ENCODE results near the gene CWC27. TPM values are rescaled to one million over a fixed set of nuclear protein-coding genes. Genes with fewer than 3 reads are reported as not detected.

The CWC27 gene
- total and polyA plus RNA-seq, 2 donors from 2014 or later, result 16.5 to 17.3 TPM

DNA sequence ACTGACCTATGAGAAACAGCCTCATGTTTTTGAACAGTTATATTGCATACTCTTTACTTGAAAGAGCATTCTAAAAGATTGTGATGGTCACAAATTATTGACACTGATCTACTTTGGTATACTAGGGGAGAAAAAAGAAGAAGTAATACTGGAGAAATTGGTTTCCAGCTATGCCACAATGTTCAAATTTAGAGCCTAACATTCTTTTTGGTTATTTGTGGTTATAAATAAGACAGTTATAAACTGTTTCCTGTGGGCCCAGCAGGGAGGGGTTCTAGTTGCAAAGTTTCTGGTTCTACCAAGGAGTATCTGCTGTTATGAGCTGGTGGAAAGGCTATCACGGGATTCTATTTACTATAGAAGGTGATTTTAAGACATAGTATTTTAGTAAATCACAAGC lies 4.8 kb downstream of the CWC27 start:
- Histone ChIP-seq H3K27me3 (ENCODE audit: control insufficient read depth, insufficient read depth, low read length) (no peaks in the 10 kb centered on the region), H3K27ac (ENCODE audit: low read depth in 2 of 2, low read length in 2 of 2) (no peak overlapping the region), H3K4me1 (ENCODE audit: control insufficient read depth in 2 of 3, insufficient read depth in 2 of 3, low read depth in 1 of 3, low read length in 3 of 3) (peaks cover 3 to 12% (median 8%) of the 10 kb centered on the region in 3 donors), H3K36me3 (ENCODE audit: control insufficient read depth in 2 of 3, insufficient read depth in 3 of 3, low read length in 3 of 3) (no peaks in the 10 kb centered on the region), H3K9ac (ENCODE audit: low read length in 3 of 3) (no peak overlapping the region), H3K9me3 (ENCODE audit: control insufficient read depth in 2 of 3, insufficient read depth in 1 of 3, low read length in 3 of 3) (no peaks in the 10 kb centered on the region), H3K4me3 (ENCODE audit: low read length in 3 of 3) (no peak overlapping the region)
- FAIRE-seq (no peak), DNase-seq (no peak)
- TF ChIP-seq, protein P1, sequence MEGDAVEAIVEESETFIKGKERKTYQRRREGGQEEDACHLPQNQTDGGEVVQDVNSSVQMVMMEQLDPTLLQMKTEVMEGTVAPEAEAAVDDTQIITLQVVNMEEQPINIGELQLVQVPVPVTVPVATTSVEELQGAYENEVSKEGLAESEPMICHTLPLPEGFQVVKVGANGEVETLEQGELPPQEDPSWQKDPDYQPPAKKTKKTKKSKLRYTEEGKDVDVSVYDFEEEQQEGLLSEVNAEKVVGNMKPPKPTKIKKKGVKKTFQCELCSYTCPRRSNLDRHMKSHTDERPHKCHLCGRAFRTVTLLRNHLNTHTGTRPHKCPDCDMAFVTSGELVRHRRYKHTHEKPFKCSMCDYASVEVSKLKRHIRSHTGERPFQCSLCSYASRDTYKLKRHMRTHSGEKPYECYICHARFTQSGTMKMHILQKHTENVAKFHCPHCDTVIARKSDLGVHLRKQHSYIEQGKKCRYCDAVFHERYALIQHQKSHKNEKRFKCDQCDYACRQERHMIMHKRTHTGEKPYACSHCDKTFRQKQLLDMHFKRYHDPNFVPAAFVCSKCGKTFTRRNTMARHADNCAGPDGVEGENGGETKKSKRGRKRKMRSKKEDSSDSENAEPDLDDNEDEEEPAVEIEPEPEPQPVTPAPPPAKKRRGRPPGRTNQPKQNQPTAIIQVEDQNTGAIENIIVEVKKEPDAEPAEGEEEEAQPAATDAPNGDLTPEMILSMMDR (IDR thresholded peaks at IDR 0.05; ENCODE audit: borderline replicate concordance, extremely low read depth, insufficient read depth), result no peak
- intact Hi-C loops (cut with DNase I), result no loop called here

DNA sequence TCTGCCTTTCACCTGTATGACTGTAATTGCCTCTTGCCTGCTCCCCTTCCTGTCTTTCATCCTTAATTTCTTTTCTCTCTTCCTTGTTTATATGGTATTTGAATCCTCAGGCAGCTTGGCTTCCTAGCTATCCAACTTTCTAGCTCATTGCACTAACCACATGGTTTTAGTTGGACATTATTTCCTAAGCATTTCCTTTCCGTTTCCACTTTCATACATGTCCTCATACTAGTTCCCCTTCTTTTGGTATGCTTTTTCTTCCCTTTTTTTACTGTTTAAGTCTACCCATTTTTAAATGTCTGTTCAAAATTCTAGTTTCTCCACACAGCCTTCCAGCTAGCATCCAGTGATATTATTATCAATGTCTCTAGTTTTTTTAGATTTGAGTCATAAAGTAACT lies 6.6 kb downstream of the CWC27 start:
- no peak overlapping the region for H3K4me3 ChIP-seq (ENCODE audit: low read length in 3 of 3)
- no peaks in the 10 kb centered on the region for H3K9me3 ChIP-seq (ENCODE audit: control insufficient read depth in 2 of 3, insufficient read depth in 1 of 3, low read length in 3 of 3)
- no peak overlapping the region for H3K9ac ChIP-seq (ENCODE audit: low read length in 3 of 3)
- FAIRE-seq (no peak), DNase-seq (no peak)
- no peak overlapping the region for H3K27ac ChIP-seq (ENCODE audit: low read depth in 2 of 2, low read length in 2 of 2)
- intact Hi-C loops (cut with DNase I), result no loop called here
- peaks cover 0 to 2% (median under 1%) of the 10 kb centered on the region in 3 donors for H3K4me1 ChIP-seq (ENCODE audit: control insufficient read depth in 2 of 3, insufficient read depth in 2 of 3, low read depth in 1 of 3, low read length in 3 of 3)
- H3K36me3 ChIP-seq (ENCODE audit: control insufficient read depth in 2 of 3, insufficient read depth in 3 of 3, low read length in 3 of 3), result no peaks in the 10 kb centered on the region
- H3K27me3 ChIP-seq (ENCODE audit: control insufficient read depth, insufficient read depth, low read length), result no peaks in the 10 kb centered on the region
- TF ChIP-seq, protein P1 (IDR thresholded peaks at IDR 0.05; ENCODE audit: borderline replicate concordance, extremely low read depth, insufficient read depth), result no peak

DNA sequence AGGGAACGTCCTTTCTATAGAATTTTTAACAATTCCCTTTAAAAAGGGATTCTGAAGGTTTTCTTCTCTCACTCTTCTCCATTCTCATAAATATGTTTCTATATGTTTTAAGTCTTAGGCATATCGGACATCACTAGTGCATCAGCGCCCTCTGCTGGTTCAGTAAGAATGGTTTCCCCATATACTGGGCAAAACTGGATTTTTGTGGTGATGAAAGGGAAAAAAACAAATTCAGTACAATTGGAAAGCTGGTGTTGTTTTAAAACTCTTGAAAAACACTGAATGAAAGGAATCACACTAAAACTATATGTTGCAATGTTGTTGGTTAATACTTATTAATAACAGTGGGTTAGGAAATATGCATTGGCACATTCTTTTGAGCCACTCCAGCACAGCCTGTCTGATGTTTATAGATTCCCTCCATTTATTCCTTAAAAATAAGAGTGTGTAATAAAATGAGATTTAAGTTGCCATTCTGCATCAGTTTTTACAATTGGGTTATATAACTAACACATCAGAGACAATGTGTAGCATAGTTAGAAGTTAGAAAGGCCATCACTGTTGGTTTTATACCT lies 15.8 kb downstream of the CWC27 start:
- Histone ChIP-seq H3K9ac (ENCODE audit: low read length in 3 of 3) (no peak overlapping the region), H3K9me3 (ENCODE audit: control insufficient read depth in 2 of 3, insufficient read depth in 1 of 3, low read length in 3 of 3) (no peaks in the 10 kb centered on the region), H3K27me3 (ENCODE audit: control insufficient read depth, insufficient read depth, low read length) (no peaks in the 10 kb centered on the region), H3K4me1 (ENCODE audit: control insufficient read depth in 2 of 3, insufficient read depth in 2 of 3, low read depth in 1 of 3, low read length in 3 of 3) (no peaks in the 10 kb centered on the region), H3K4me3 (ENCODE audit: low read length in 3 of 3) (no peak overlapping the region), H3K36me3 (ENCODE audit: control insufficient read depth in 2 of 3, insufficient read depth in 3 of 3, low read length in 3 of 3) (peaks cover 0 to 3% (median 2%) of the 10 kb centered on the region in 3 donors), H3K27ac (ENCODE audit: low read depth in 2 of 2, low read length in 2 of 2) (no peak overlapping the region)
- DNase-seq (peak; percentile 49 to 93 (median 71)), FAIRE-seq (peak; percentile 93)
- intact Hi-C loops (cut with DNase I), result loop anchor here (5.0 kb wide), 1 partner anchor 147 kb away; no protein-coding TSS in a partner anchor
- TF ChIP-seq, protein P1 (IDR thresholded peaks at IDR 0.05; ENCODE audit: borderline replicate concordance, extremely low read depth, insufficient read depth), result peak; percentile 80

DNA sequence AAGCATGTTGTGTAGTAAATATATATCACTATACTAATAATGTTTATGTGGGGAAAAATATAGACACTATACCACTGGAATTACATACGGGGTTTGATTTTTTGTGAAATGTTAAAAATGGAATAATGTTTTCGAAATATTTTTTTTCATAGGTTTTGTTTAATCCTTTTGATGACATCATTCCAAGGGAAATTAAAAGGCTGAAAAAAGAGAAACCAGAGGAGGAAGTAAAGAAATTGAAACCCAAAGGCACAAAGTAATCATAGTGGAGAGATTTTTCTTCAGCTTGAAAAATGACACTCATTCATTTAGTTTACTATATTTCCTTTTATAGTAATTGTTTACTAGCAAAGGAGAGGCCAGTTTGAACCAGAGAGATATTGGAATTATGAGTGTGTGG lies 17.6 kb downstream of the CWC27 start:
- Histone ChIP-seq H3K27me3 (ENCODE audit: control insufficient read depth, insufficient read depth, low read length) (no peaks in the 10 kb centered on the region), H3K9ac (ENCODE audit: low read length in 3 of 3) (no peak overlapping the region), H3K4me1 (ENCODE audit: control insufficient read depth in 2 of 3, insufficient read depth in 2 of 3, low read depth in 1 of 3, low read length in 3 of 3) (no peaks in the 10 kb centered on the region), H3K36me3 (ENCODE audit: control insufficient read depth in 2 of 3, insufficient read depth in 3 of 3, low read length in 3 of 3) (peaks cover 0 to 3% (median 2%) of the 10 kb centered on the region in 3 donors), H3K27ac (ENCODE audit: low read depth in 2 of 2, low read length in 2 of 2) (no peak overlapping the region), H3K4me3 (ENCODE audit: low read length in 3 of 3) (no peak overlapping the region), H3K9me3 (ENCODE audit: control insufficient read depth in 2 of 3, insufficient read depth in 1 of 3, low read length in 3 of 3) (no peaks in the 10 kb centered on the region)
- TF ChIP-seq, protein P1 (IDR thresholded peaks at IDR 0.05; ENCODE audit: borderline replicate concordance, extremely low read depth, insufficient read depth), result no peak
- intact Hi-C loops (cut with DNase I), result no loop called here
- FAIRE-seq (no peak), DNase-seq (no peak)

Data from kidney (tissue), 14 donors.